DND-41 (cell line): ENCODE data around the gene BTBD8.

Experiments used
- ATAC-seq: fragments of 200-7000 bp; cut with Tn5 transposase; 3 replicates; pipeline ENCODE4 v1.9.1; 2021; ENCODE audit warnings: low read depth; ENCODE audit not compliant: insufficient read depth
- DNase-seq: peaks from one replicate; pipeline ENCODE4 v3.0.0-alpha.2; 2020
- H2AFZ ChIP-seq: 2 replicates; pipeline ENCODE4 v1.6.0; 2012; ENCODE audit warnings: low read depth, low read length
- H3K27ac ChIP-seq: 2 replicates; pipeline ENCODE4 v1.5.1; 2012; ENCODE audit warnings: low read length, inconsistent platforms
- H3K27me3 ChIP-seq: fragments of 200-600 bp; sonication (generic); 2 replicates; pipeline ENCODE4 v1.6.0; 2012; ENCODE audit warnings: low read length, mild to moderate bottlenecking, inconsistent platforms; ENCODE audit not compliant: insufficient read depth, poor library complexity
- H3K36me3 ChIP-seq: 2 replicates; pipeline ENCODE4 v1.5.1; 2012; ENCODE audit warnings: low read length, inconsistent platforms; ENCODE audit not compliant: insufficient read depth
- H3K4me1 ChIP-seq: 2 replicates; pipeline ENCODE4 v1.5.1; 2012; ENCODE audit warnings: mild to moderate bottlenecking, low read length; ENCODE audit not compliant: insufficient read depth
- H3K4me2 ChIP-seq: 2 replicates; pipeline ENCODE4 v1.6.0; 2012; ENCODE audit warnings: mild to moderate bottlenecking, moderate library complexity, low read length, inconsistent platforms; ENCODE audit not compliant: insufficient read depth
- H3K4me3 ChIP-seq, 2 experiments: fragments of 200-600 bp in 1 of 2; shearing (Covaris generic) in 1 of 2; 2 replicates each; pipeline ENCODE4 v1.5.1; 2012 to 2016; ENCODE audit warnings: inconsistent platforms in 2 of 2, low read length in 2 of 2, mild to moderate bottlenecking in 2 of 2, low read depth in 1 of 2, moderate library complexity in 1 of 2
- H3K79me2 ChIP-seq: 2 replicates; pipeline ENCODE4 v1.6.0; 2012; ENCODE audit warnings: low read length, inconsistent platforms; ENCODE audit not compliant: insufficient read depth
- H3K9ac ChIP-seq: 2 replicates; pipeline ENCODE4 v1.6.0; 2012; ENCODE audit warnings: low read depth, mild to moderate bottlenecking, inconsistent platforms, low read length, moderate library complexity
- H3K9me3 ChIP-seq: 2 replicates; pipeline ENCODE4 v1.5.1; 2012; ENCODE audit warnings: low read length, moderate library complexity, mild to moderate bottlenecking, inconsistent platforms; ENCODE audit not compliant: insufficient read depth, severe bottlenecking
- H4K20me1 ChIP-seq: 2 replicates; pipeline ENCODE4 v1.6.0; 2012; ENCODE audit warnings: low read length; ENCODE audit not compliant: insufficient read depth
- EZH2 ChIP-seq: IDR thresholded peaks from 3 replicates; pipeline ENCODE4 v1.6.1; 2012; ENCODE audit warnings: borderline replicate concordance, low read depth, mild to moderate bottlenecking, moderate library complexity, low read length, inconsistent platforms; ENCODE audit not compliant: severe bottlenecking
- TF ChIP-seq, protein P1 (sequence below): IDR thresholded peaks from 2 replicates; pipeline ENCODE4 v1.5.1; 2012; ENCODE audit warnings: borderline replicate concordance, low read length, moderate library complexity, mild to moderate bottlenecking; ENCODE audit not compliant: poor library complexity, severe bottlenecking; ENCODE audit errors: extremely low read depth

Gene BTBD8

DNA sequence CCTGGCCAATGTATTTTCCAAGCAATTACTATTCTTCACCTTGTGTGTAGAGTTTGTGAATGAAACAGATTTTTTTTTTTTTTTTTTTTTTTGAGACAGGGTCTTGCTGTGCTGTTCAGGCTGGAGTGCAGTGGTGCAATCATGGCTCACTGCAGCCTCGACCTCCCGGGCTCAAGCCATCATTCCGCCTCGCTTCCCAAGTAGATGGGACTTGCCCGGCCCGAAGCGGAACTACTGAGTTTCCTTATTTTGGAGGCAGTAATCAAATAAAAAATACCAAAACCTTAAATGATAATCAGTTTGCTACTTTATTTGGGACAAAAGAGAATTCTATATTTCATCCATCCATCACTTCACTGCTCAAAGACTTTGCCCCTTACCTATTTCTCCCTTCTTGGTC, 704 bp upstream of the BTBD8 start:
- Histone ChIP-seq H3K4me3 (peak overlapping the region in 1 of 2 experiments; percentile 88; a peak in 2 of 4 replicates), H3K36me3 (no peaks in the 10 kb centered on the region), H2AFZ (peak overlapping the region; percentile 95), H3K27ac (peak overlapping the region; percentile 73; the same call in 1 of the 2 replicates), H3K9me3 (peaks cover 4% of the 10 kb centered on the region), H4K20me1 (no peaks in the 10 kb centered on the region), H3K4me2 (peak overlapping the region; percentile 89), H3K79me2 (peaks cover 2% of the 10 kb centered on the region; the same call in 1 of the 2 replicates), H3K27me3 (no peaks in the 10 kb centered on the region), H3K4me1 (peaks cover 19% of the 10 kb centered on the region), H3K9ac (peak overlapping the region; percentile 61; the same call in 1 of the 2 replicates)
- DNase-seq (no peak), ATAC-seq (no peak)
- TF ChIP-seq, protein P1, sequence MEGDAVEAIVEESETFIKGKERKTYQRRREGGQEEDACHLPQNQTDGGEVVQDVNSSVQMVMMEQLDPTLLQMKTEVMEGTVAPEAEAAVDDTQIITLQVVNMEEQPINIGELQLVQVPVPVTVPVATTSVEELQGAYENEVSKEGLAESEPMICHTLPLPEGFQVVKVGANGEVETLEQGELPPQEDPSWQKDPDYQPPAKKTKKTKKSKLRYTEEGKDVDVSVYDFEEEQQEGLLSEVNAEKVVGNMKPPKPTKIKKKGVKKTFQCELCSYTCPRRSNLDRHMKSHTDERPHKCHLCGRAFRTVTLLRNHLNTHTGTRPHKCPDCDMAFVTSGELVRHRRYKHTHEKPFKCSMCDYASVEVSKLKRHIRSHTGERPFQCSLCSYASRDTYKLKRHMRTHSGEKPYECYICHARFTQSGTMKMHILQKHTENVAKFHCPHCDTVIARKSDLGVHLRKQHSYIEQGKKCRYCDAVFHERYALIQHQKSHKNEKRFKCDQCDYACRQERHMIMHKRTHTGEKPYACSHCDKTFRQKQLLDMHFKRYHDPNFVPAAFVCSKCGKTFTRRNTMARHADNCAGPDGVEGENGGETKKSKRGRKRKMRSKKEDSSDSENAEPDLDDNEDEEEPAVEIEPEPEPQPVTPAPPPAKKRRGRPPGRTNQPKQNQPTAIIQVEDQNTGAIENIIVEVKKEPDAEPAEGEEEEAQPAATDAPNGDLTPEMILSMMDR: no peak
- no peak for TF ChIP-seq EZH2

DNA sequence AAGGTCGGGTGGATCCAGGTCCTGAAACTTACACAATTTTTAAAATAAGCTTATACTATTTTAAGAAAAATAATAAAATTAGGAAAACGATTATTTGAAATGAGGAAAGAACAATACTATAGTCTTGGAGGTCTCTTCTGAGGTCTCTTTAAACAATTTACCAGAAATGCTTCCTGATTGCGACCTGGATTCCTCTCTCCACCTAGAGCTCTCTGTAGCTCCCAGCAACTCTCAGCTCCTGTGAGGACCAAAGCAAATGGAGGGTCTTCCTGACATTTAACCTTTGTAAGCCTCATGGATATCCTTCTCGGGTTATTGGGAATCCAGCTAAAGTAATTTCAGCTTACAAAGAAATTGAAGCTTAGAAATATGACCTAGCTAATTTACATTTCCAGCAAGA, 886 bp downstream of the BTBD8 start:
- H3K4me1 ChIP-seq: peaks cover 19% of the 10 kb centered on the region
- peaks cover 2% of the 10 kb centered on the region; the same call in 1 of the 2 replicates for H3K79me2 ChIP-seq
- H4K20me1 ChIP-seq: no peaks in the 10 kb centered on the region
- peak overlapping the region; percentile 61 for H3K9ac ChIP-seq
- no peak for ATAC-seq
- peak overlapping the region; percentile 95 for H2AFZ ChIP-seq
- H3K27me3 ChIP-seq: no peaks in the 10 kb centered on the region
- peak overlapping the region; percentile 73 for H3K27ac ChIP-seq
- TF ChIP-seq, protein P1: no peak
- no peak for TF ChIP-seq EZH2
- H3K4me2 ChIP-seq: peak overlapping the region; percentile 89
- H3K4me3 ChIP-seq: peak overlapping the region; percentile 75 to 88
- DNase-seq: no peak
- H3K36me3 ChIP-seq: no peaks in the 10 kb centered on the region
- H3K9me3 ChIP-seq: peaks cover 14% of the 10 kb centered on the region

DNA sequence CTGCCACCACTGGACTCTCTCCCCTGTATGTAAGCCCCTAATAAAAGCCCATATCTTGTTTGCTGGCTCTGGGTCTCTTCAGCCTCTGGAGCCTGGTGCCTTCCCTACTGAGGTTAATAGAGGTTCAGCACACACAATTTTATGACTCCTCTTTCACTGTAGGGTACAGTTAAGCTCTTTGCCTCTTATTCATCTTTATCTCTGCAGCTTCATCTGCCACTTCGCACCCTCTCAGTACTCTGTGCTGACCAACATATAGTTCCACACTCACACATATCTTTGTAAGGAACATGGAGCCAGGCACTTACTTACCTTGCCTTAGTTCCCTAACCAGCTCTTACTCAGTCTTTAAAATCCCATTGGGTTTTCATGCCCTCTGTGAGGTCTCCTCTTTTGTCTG, 4.5 kb downstream of the BTBD8 start:
- Histone ChIP-seq H3K27me3 (no peaks in the 10 kb centered on the region), H3K36me3 (no peaks in the 10 kb centered on the region), H3K79me2 (peaks cover 2% of the 10 kb centered on the region; the same call in 1 of the 2 replicates), H3K4me1 (peaks cover 18% of the 10 kb centered on the region), H2AFZ (no peak overlapping the region), H3K4me2 (no peak overlapping the region), H3K4me3 (no peak overlapping the region), H3K9ac (no peak overlapping the region), H3K27ac (no peak overlapping the region), H3K9me3 (peaks cover 22% of the 10 kb centered on the region), H4K20me1 (no peaks in the 10 kb centered on the region)
- DNase-seq (no peak), ATAC-seq (no peak)
- no peak for TF ChIP-seq EZH2
- TF ChIP-seq, protein P1: no peak
